NCI-H2227 (cell line): Measurements from ENCODE around the gene CA4.

Source experiments
- DNase-seq: peaks from one replicate; lab custom pipeline; 2025; ENCODE audit not compliant: unreplicated experiment; lab: John Stamatoyannopoulos, UW

The CA4 gene

GRCh38 chr17:60129164-60129563, 20.6 kb upstream of the CA4 start:
- DNase-seq, result no peak

DNA sequence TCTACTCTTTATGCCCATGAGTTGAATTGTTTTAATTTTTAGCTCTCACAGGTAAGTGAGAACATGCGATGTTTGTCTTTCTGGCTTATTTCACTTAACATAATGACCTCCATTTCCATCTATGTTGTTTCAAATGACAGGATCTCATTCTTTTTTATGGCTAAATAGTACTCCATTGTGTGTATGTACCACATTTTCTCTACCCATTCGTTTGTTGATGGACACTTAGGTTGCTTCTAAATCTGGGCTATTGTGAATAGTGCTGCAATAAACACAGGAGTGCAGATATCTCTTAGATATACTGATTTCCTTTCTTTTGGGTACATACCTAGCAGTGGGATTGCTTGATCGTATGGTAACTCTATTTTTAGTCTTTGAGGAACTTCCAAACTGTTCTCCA, 19.3 kb upstream of the CA4 start:
- DNase-seq, result no peak

- DNase-seq, result peak; percentile 30
These were observed 15.2 kb upstream of the CA4 start for GRCh38 chr17:60134396-60135150.

DNA sequence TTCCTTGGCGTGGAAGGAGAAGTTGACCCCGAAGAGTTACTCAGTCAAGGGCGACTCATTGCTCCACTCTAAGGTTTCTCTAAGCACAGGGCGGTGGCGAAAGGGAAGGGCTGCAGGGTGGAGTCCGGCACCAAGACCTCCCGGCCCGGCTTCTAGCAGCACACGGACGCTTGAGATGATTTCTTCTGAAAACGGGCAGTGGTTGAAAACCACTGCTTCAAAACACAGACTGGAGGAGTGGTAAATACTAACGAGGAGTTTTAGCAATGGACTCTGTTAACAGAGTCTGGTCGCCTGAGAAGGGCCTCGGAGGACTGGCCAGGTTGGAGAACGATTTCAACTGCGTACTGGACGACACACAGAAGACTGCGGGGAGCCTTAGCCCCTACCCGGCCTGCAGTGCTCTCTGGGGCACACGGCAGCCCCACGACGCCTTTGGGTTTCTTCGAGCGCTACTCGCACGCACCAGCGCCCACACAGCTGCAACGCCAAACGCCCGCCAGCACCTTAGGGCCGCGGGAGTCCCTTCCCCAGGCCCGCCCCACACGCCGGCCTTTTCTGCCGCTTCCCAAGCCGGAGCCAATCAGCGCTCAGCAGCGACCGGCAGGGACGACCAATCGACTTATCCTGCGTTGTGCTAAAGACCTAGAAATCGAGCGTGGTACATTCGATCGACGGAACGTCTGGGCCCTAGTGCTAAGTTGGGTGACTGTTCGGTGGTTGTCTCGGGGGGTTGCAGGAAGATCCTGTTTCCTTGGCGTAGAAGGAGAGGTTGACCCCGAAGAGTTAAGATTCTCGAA, 14.4 kb upstream of the CA4 start:
- peak; percentile 93 for DNase-seq

DNA sequence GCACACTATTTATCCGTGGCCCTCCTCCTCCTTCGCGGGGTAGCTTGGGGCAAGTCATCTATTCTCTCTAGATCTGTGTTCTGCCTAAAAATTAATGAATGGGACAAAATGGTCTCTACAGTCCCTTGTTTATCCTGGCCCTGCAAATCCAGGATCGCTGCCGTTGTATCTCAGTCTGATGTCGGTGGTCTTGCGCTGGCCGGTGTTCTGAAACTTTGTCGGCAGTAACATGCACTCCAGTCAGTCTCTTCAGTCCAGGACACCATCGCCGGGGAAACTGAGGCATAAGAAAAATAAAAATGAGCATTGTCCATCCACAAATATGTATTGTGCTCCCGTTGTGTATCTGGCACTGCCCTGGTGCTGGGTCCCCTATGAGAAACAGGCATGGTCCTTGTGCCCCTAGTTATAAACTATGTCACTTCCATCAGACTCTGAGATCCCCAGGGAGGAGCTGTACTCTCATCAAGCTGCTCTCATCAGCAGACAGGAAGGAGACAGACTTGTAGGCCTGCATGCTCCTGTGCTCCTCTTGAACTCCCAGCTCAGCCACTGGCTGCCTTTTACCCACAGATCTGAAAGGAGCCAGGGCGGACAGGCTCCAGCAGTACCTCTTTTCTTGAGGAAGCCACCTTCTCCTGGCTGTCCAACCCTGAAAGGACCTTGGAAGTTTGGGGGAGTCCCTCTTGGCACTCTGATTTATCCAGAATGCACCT, 13.7 kb upstream of the CA4 start:
- no peak for DNase-seq

- DNase-seq, result no peak
These were observed 12.0 kb upstream of the CA4 start for GRCh38 chr17:60137731-60138130.

DNA sequence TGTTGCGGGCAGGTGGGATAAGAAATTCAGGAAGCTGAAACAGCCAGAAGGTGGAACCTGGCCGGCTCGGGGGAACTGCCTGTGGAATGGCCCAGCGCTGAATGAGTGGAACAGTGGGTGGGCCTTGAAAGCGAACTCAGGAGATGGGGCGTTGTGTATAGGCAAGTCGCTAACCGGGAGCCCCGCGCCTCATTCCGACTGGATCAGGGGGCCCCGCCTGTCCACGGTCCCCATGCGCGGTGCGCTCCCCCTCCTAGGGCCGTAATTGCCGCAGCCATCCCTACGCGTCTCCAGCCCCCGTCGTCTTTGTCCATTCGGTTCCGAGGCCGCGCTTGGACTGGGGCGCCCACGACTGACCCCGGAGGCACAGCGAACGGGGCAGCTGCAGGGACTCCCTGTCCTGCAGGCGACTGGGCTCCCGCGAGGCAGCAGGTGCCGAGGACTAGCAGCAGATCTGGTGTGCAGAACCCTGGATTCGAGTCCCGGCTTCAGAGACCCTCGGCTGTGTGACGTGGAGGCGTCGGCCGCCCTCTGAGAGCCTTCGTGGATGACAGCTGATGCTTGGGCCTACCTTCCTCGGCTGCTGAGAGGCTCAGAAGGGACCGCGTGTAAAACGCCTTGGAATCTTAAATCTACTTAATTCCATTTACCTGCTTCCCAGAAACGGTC, 10.9 kb upstream of the CA4 start:
- DNase-seq, result no peak

GRCh38 chr17:60139438-60140285, 10.1 kb upstream of the CA4 start:
- DNase-seq, result no peak

GRCh38 chr17:60141111-60142018, 8.4 kb upstream of the CA4 start:
- DNase-seq, result no peak

DNA sequence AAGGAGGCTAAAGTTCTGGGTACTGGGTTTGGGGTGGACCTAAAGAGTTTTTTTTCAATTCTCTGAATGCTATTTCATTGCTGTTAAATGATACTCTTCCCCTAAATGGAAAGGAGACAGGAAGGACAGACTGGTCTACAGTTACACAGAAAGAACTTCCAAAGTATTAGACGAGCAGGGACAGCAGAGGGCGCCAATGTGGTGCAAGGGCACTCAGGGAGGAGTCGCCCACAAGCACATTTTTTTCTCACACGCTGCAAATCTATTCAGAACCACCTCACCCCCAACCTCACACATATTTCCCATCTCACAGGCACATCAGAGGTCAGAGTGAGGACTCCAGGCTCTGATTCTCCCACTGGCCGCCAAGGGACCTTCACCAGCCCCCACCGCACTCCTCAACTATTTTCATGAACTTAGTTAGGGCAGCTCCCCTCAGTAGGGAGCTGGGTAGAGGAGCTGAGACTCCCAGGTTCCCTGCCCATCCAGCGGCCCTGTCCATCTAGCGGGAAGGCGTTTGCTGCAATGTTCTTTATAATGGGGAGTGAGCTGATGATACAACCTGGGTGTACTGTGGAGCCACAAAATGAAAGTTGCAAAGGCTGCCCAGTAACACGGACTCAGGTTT, 6.8 kb upstream of the CA4 start:
- DNase-seq, result peak; percentile 89

DNA sequence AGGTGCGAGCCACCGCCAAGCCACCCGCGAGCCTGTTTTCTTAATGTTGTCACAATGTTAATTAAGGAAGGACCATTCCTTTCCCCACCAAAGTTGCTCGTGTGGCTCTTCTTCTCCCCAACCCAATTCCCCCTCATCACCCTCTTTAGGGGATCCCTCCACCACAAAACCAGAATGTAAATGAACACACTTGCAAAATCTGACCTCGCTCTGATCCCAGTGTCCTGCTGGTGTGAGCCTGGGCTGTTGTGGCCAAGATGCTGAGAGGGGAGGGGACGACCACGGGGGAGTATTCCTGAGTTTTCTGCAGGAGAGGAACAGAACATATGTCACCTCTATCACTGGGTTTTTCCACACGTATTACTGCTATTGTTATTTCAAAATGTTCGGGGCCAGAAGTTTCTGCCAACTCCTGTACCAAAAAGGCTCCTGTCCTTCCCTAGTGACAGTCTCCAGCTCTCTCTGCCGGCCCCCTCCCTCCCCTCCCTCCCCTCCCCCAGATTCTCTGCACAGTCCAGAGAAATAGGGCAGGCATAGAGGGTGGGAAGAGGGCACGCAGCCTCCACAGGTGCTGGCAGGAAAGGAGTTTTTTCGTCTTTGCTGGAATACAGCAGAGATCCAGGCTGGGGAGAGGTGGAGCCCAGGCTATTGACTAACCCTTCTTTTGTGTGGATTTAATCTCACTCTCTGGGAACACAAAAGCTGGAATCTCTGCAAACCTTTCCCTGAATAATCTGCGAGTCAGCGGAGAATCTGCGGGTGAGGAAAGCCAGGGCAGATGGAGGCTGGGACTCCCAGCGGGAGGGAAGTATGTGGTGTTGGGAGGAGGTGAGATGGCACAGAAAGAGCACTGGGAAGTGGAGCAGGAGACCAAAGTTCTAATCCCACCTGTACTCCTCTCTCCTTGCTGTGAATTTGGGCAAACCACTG, 4.5 kb upstream of the CA4 start:
- DNase-seq, result peak; percentile 44

GRCh38 chr17:60146206-60146605, 3.6 kb upstream of the CA4 start:
- no peak for DNase-seq

DNA sequence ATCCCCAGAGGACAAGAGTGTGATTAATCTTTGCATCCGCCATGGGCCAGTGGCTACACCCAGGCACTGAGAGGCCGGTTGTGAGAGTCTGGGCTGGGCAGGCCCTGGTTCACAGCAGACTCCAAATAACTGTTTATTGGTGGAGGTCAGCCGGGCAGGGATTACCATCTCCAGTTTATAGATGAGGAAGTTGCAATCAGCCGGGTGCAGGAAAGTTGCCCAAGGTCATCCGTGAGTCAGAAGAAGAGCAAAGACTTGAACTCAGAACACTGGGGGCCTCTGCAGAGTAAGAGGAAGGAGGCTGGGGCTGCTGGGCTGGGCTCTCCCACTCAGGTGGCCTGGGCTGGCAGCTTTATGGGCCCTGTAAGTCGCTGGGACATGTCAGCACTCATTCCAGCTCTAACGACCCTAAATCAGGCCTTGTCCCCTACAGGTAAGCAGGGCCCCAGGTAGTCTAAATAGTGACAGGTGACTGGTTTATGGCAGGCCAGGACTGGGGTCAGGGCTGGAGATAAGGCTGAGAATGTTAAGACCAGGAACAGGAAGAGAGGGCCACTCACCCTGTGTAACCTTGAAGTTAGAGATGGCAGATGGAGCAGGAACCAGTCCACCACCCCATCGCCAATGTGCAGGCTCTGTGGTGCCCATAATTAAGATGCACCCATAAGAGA, 2.1 kb upstream of the CA4 start:
- no peak for DNase-seq

DNA sequence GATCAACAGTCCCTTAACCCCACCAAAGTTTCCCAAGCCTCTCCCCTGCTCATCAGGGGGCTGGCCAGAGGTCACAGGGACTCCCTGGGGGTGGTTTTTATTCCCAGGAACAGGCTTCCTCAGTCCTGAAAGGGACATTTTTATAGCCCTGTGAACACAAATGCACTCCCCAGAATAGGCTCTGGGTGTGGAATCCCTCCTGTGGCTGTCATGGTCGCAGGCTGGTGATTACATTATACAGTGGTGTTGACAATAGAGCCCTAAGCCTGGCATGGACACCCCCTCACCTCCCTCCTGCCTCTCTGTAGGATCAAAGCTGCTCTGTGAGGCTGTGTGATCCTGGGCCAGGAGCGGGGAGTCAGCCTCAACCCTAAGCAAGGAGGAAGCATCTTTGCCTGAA, 1.4 kb upstream of the CA4 start:
- no peak for DNase-seq

DNA sequence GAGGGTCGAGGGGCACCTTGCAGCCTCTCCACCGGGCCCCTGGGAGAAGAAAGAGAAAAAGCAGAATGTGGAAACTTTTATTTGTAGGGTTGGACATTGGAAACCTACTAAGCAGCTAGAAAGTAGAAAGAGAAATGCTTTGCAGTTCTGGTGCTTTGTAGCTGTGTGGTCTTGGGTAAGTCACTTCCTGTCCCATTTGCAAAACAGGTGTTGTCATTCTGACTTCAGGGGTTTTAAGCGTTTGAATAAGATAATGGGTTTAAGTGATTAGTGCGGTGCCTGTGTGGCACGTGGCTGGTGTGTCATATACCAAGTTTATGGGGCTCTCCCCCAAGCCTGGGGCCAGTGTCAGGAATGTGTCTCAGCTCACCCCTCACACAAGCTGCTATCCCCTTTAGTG, 1.6 kb downstream of the CA4 start:
- DNase-seq, result no peak

DNA sequence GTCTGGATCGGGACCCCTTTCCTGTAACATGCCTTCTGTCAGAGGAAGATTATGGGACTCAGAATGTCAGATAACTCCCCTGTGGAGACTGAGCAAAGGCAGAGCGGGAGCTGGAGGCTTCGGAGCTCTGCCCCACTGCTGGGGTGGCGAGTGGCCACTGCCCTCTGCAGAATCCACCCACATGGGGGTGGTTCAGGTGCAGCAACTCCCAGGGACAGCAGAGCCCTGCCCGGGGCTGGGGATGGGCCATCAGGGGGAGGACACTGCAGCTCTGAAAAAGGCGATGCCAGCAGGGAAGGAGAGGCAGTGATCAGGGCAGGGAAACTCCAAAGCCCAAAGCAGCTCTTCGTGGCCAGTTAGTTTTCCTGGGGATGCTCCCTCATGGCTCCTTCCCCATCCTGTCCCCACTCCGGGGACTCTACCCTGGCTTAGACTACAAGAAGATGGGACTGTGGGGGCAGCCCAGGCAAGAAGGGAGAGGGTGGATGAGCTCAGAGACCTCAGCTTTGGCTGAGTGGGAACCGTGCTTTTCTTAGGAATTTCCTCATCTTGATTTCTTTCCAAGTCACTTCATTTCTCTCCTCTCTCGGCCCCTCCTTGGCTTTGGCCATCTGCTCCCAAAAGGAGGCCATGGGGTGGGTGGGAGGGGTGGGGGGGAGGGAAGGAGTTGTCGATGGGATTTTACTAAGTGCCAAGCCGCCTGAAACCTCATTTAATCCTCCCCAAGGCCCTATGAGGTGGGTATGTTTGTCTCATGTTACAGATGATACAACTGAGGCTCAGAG, 4.0 kb downstream of the CA4 start:
- DNase-seq, result no peak
